ENCODE data around the gene KLHL33. TPM values are rescaled to one million over a fixed set of nuclear protein-coding genes. Genes with fewer than 3 reads are reported as not detected.

KLHL33 gene
- total RNA-seq, 1 experiment from 2014 or later, result 0.14 TPM

DNA sequence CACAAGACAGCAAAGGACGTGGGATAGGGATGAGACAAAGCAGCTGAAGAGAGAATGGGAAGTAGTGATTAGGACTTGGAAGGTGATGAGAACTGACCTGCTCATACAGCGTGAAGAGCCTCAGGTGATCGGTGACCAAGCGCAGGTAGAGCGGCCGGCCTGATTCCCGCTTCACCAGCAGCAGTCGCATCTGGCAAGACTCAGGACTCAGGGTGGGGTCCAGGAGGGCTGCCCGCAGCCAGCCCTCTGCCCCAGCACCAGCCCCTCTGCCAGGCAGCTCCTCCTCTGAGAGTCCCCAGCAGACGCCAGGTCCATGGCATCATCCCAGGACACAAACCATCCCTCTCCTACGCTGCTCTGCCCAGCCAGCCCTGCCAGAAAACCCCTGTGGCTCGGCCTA lies 53.4 kb downstream of the KLHL33 start:
- TF ChIP-seq CTCF (IDR thresholded peaks at IDR 0.05; ENCODE audit: unreplicated experiment), result no peak
- ChIA-PET CTCF (interaction anchor here (0.6 to 1.2 kb wide), 2 partner anchors 9 to 19 kb away, joined by 3 to 4 read pairs; no protein-coding TSS in a partner anchor), POLR2A (no interaction called here)
- intact Hi-C loops (cut with micrococcal nuclease), result no loop called here
- Mint-ChIP-seq H3K36me3 (ENCODE audit: insufficient read depth, unreplicated experiment) (peaks cover 47% of the 10 kb centered on the region), H3K9me3 (ENCODE audit: unreplicated experiment) (no peaks in the 10 kb centered on the region), H3K27ac (ENCODE audit: low read depth, unreplicated experiment) (no peak overlapping the region), H3K27me3 (ENCODE audit: insufficient read depth, unreplicated experiment) (no peaks in the 10 kb centered on the region), H3K4me1 (ENCODE audit: insufficient read depth, unreplicated experiment) (no peaks in the 10 kb centered on the region), H3K4me3 (ENCODE audit: unreplicated experiment) (no peak overlapping the region)
- DNase-seq (ENCODE audit: unreplicated experiment), result no peak
- no TSS peak for BruUV-seq (replicated peaks)

DNA sequence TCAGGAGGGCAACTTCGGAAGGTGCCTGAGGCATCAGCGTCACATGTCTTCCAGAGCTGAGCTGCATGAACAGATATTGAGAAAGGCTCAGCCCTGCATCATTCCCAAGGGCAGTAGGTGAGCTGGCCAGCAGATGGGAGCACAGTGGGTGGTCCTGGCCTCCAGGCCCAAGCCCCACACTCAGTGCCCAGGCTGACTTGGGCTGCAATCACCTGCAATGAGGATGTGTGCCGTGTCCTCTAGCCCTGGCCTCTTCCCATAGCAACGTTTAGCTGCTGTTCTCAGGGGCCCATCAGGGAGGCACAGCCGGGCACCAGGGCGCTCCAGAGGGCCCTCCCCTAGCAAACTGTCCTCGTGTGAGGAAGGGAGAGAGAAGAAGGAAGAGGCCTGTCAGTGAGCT lies 54.6 kb downstream of the KLHL33 start:
- no peak for DNase-seq (ENCODE audit: unreplicated experiment)
- Mint-ChIP-seq H3K9me3 (ENCODE audit: unreplicated experiment) (no peaks in the 10 kb centered on the region), H3K4me3 (ENCODE audit: unreplicated experiment) (no peak overlapping the region), H3K36me3 (ENCODE audit: insufficient read depth, unreplicated experiment) (peaks cover 48% of the 10 kb centered on the region), H3K27ac (ENCODE audit: low read depth, unreplicated experiment) (no peak overlapping the region), H3K4me1 (ENCODE audit: insufficient read depth, unreplicated experiment) (no peaks in the 10 kb centered on the region), H3K27me3 (ENCODE audit: insufficient read depth, unreplicated experiment) (no peaks in the 10 kb centered on the region)
- no peak for TF ChIP-seq CTCF (IDR thresholded peaks at IDR 0.05; ENCODE audit: unreplicated experiment)
- no TSS peak for BruUV-seq (replicated peaks)
- CTCF ChIA-PET, result interaction anchor here (0.8 to 1.1 kb wide), 3 partner anchors 9 to 226 kb away, joined by 3 to 5 read pairs (median 4); no protein-coding TSS in a partner anchor
- POLR2A ChIA-PET, result interaction anchor here (1.4 kb wide), 1 partner anchor 10 kb away, joined by 3 read pairs; no protein-coding TSS in a partner anchor
- intact Hi-C loops (cut with micrococcal nuclease), result no loop called here

DNA sequence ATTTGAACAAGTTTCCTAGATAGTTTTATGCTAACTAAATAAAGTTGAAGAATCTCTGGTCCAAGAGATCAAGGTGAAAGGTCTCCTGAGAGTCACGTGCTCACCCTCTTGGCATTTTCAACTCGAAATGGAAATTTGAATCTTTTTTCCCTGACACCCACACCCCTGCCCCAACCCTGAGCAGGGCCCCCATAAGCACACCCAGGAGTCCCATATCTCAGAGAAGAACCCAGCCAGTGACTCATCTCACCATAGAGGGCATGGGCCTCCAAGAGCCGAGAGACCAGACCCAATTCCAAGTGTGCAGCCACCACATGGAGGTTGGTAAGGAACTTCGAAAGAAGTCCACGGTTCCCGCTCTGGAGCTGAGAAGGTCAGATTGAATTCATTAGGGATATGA lies 55.3 kb downstream of the KLHL33 start:
- POLR2A ChIA-PET, result interaction anchor here (1.4 kb wide), 1 partner anchor 11 kb away, joined by 3 read pairs; no protein-coding TSS in a partner anchor
- H3K27me3 Mint-ChIP-seq (ENCODE audit: insufficient read depth, unreplicated experiment), result no peaks in the 10 kb centered on the region
- CTCF ChIA-PET, result interaction anchor here (0.8 kb wide), 2 partner anchors 10 to 1287 kb away, joined by 3 read pairs; no protein-coding TSS in a partner anchor
- intact Hi-C loops (cut with micrococcal nuclease), result no loop called here
- H3K4me3 Mint-ChIP-seq (ENCODE audit: unreplicated experiment), result no peak overlapping the region
- no TSS peak for BruUV-seq (replicated peaks)
- H3K27ac Mint-ChIP-seq (ENCODE audit: low read depth, unreplicated experiment), result no peak overlapping the region
- peaks cover 44% of the 10 kb centered on the region for H3K36me3 Mint-ChIP-seq (ENCODE audit: insufficient read depth, unreplicated experiment)
- no peak for DNase-seq (ENCODE audit: unreplicated experiment)
- H3K4me1 Mint-ChIP-seq (ENCODE audit: insufficient read depth, unreplicated experiment), result no peaks in the 10 kb centered on the region
- TF ChIP-seq CTCF (IDR thresholded peaks at IDR 0.05; ENCODE audit: unreplicated experiment), result no peak
- no peaks in the 10 kb centered on the region for H3K9me3 Mint-ChIP-seq (ENCODE audit: unreplicated experiment)

DNA sequence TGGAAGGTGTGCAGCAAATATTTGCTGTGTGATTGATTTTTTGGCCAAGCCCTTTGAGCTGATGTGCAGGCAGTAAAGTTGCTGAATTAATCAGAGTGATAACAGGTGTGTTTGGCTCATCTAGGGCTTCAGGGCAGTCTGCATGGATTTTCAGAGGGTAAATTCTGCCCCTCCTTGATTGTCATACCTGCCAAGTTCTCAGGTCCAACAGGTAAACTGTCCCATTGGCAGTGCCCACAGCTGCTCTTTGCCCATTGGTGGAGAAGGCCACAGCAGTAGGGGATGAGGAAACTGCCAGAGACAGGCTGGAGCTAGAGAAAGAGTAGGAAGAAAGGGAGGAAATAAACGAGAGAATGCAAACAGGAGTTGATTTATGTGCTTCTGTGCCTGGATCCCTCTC lies 56.2 kb downstream of the KLHL33 start:
- no peak for TF ChIP-seq CTCF (IDR thresholded peaks at IDR 0.05; ENCODE audit: unreplicated experiment)
- no TSS peak for BruUV-seq (replicated peaks)
- H3K27ac Mint-ChIP-seq (ENCODE audit: low read depth, unreplicated experiment), result no peak overlapping the region
- no peak for DNase-seq (ENCODE audit: unreplicated experiment)
- no peaks in the 10 kb centered on the region for H3K27me3 Mint-ChIP-seq (ENCODE audit: insufficient read depth, unreplicated experiment)
- no peaks in the 10 kb centered on the region for H3K9me3 Mint-ChIP-seq (ENCODE audit: unreplicated experiment)
- ChIA-PET CTCF (no interaction called here), POLR2A (no interaction called here)
- H3K4me3 Mint-ChIP-seq (ENCODE audit: unreplicated experiment), result no peak overlapping the region
- peaks cover 45% of the 10 kb centered on the region for H3K36me3 Mint-ChIP-seq (ENCODE audit: insufficient read depth, unreplicated experiment)
- no peaks in the 10 kb centered on the region for H3K4me1 Mint-ChIP-seq (ENCODE audit: insufficient read depth, unreplicated experiment)
- intact Hi-C loops (cut with micrococcal nuclease), result no loop called here

All from MCF 10A (cell line).